Thymus (tissue), 11 donors: ENCODE results near the gene CRACR2B. TPM values are rescaled to one million over a fixed set of nuclear protein-coding genes. Genes with fewer than 3 reads are reported as not detected.

Source experiments
- DNase-seq, 9 donors: peaks; one replicate each; pipeline ENCODE4 v3.0.0-alpha.2; 2013; ENCODE audit warnings: low spot score in 9 of 9, low read depth in 6 of 9, missing footprints in 1 of 9
- H3K27ac ChIP-seq, 2 donors: one replicate each; pipeline ENCODE4 v1.5.1; 2013; ENCODE audit warnings: control low read depth in 1 of 2, low read depth in 1 of 2, low read length in 1 of 2, mild to moderate bottlenecking in 1 of 2, moderate library complexity in 1 of 2
- H3K27me3 ChIP-seq, 2 donors: one replicate each; pipeline ENCODE4 v1.5.1; 2013; ENCODE audit warnings: low read length in 1 of 2; ENCODE audit not compliant: control insufficient read depth in 2 of 2, insufficient read depth in 1 of 2
- H3K36me3 ChIP-seq, 2 donors: one replicate each; pipeline ENCODE4 v1.5.1; 2013; ENCODE audit warnings: low read length in 1 of 2, mild to moderate bottlenecking in 1 of 2, moderate library complexity in 1 of 2; ENCODE audit not compliant: control insufficient read depth in 2 of 2, insufficient read depth in 2 of 2
- H3K4me1 ChIP-seq, 2 donors: one replicate each; pipeline ENCODE4 v1.5.1; 2013; ENCODE audit warnings: low read length in 2 of 2; ENCODE audit not compliant: control insufficient read depth in 2 of 2, insufficient read depth in 2 of 2
- H3K4me3 ChIP-seq, 2 donors: one replicate each; pipeline ENCODE4 v1.5.1; 2013; ENCODE audit warnings: low read length in 2 of 2, control low read depth in 1 of 2, mild to moderate bottlenecking in 1 of 2
- H3K9me3 ChIP-seq, 2 donors: one replicate each; pipeline ENCODE4 v1.5.1; 2013; ENCODE audit warnings: low read length in 1 of 2, mild to moderate bottlenecking in 1 of 2; ENCODE audit not compliant: control insufficient read depth in 2 of 2, insufficient read depth in 1 of 2
- WGBS: extraction: QIAGEN DNeasy Blood & Tissue Kit; methylation state at CpG from one replicate; pipeline ENCODE4 v1.1.7; 2013; 5-methylcytosine and 5-hydroxymethylcytosine counted together
- polyA plus RNA-seq: library from polyadenylated mRNA; stranded (reverse); fragments of 200-250 nt; gene quantifications from one replicate; pipeline ENCODE4 v1.2.3, GENCODE V29; 2013
- total RNA-seq: library from RNA; stranded (reverse); fragments of 120-200 nt; gene quantifications from one replicate; pipeline ENCODE4 v1.2.4, GENCODE V29; 2013
- donor health status: healthy.

The CRACR2B gene
- total and polyA plus RNA-seq, 2 donors: 0.57 to 6.2 TPM

DNA sequence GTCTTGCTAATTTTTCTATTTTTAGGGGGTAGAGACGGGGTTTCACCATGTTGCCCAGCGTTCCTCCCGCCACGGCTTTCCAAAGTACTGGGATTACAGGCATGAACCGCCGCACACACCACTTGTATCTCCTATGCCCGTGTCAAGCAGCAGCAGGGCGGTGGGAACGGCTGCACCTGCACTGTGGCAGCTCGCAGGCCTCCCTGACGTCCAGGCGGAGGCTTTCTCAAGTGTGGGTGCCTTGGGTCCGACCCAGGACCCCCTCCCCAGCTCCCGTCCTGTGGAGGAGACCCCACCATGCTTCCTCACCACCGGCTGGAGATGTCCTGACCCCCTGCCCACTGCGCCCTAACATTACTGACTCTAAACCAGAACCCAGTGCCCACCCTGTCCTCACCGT lies 40.7 kb downstream of the CRACR2B start:
- H3K27me3 ChIP-seq: no peaks in the 10 kb centered on the region
- DNase-seq: no peak
- no peaks in the 10 kb centered on the region for H3K4me1 ChIP-seq
- no peak overlapping the region for H3K27ac ChIP-seq
- H3K9me3 ChIP-seq: no peaks in the 10 kb centered on the region
- H3K36me3 ChIP-seq: peaks cover 0 to 11% of the 10 kb centered on the region in 2 donors
- no peak overlapping the region for H3K4me3 ChIP-seq
- whole genome bisulfite sequencing: 96% methylated on average over 17 of the region's 17 CpGs

- H3K36me3 ChIP-seq: peaks cover 0 to 15% of the 10 kb centered on the region in 2 donors
- no peaks in the 10 kb centered on the region for H3K27me3 ChIP-seq
- H3K4me1 ChIP-seq: no peaks in the 10 kb centered on the region
- no peak overlapping the region for H3K27ac ChIP-seq
- no peaks in the 10 kb centered on the region for H3K9me3 ChIP-seq
- DNase-seq: no peak
- H3K4me3 ChIP-seq: no peak overlapping the region
- WGBS: 95% methylated on average over 12 of the region's 12 CpGs
Observed at GRCh38 chr11:868802-869201, 41.1 kb downstream of the CRACR2B start.

DNA sequence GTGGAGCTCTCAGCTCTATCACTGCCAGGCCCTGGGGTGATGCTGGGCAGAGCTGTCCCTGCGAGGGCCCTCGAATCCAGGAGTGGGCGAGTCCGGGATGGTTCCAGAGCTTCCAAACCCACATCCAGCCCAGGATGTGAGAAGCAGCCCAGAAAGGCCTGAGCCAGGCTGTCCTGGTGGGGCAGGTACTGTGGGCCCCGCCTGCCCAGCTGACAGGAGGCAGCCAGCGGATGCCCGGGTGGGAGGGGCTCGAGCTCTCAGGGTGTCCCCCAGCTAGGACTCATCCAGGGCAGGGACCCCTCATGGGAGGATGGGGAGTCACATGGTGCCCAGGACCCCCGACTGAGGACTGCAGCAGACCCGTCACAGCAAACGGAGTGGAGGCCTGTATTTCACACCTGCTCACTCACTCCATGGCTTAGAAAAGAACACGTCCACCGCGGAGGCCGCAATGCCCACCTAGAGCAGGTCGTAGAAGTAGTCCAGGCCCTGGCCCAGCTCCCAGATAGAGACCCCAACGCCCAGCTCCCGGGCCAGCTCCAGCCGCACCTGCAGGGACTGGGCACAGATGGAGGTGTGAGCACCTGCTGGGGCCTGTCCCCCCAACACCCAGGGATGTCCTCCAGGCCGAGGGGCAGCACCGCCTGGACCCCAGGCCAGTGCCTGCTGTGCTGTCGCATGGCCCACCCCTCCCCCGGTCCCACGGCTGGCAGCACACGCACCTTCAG lies 41.8 kb downstream of the CRACR2B start:
- Histone ChIP-seq H3K27me3 (no peaks in the 10 kb centered on the region), H3K4me3 (no peak overlapping the region), H3K4me1 (no peaks in the 10 kb centered on the region), H3K36me3 (peaks cover 2 to 18% of the 10 kb centered on the region in 2 donors), H3K27ac (no peak overlapping the region), H3K9me3 (no peaks in the 10 kb centered on the region)
- 96% methylated on average over 25 of the region's 25 CpGs for WGBS
- DNase-seq: no peak

- Histone ChIP-seq H3K36me3 (peaks cover 6 to 23% of the 10 kb centered on the region in 2 donors), H3K4me1 (no peaks in the 10 kb centered on the region), H3K27me3 (no peaks in the 10 kb centered on the region), H3K4me3 (no peak overlapping the region), H3K9me3 (no peaks in the 10 kb centered on the region), H3K27ac (no peak overlapping the region)
- 96% methylated on average over 8 of the region's 8 CpGs for WGBS
- no peak for DNase-seq
Observed at GRCh38 chr11:870127-870413, 42.4 kb downstream of the CRACR2B start.

GRCh38 chr11:870418-870817 lies 42.7 kb downstream of the CRACR2B start:
- 97% methylated on average over 8 of the region's 8 CpGs for WGBS
- H3K36me3 ChIP-seq: peaks cover 8 to 23% of the 10 kb centered on the region in 2 donors

GRCh38 chr11:871472-871871 lies 43.8 kb downstream of the CRACR2B start:
- H3K4me3 ChIP-seq: no peak overlapping the region
- no peak overlapping the region for H3K27ac ChIP-seq
- no peaks in the 10 kb centered on the region for H3K4me1 ChIP-seq
- no peak for DNase-seq
- peaks cover 11 to 23% of the 10 kb centered on the region in 2 donors for H3K36me3 ChIP-seq
- no peaks in the 10 kb centered on the region for H3K27me3 ChIP-seq
- H3K9me3 ChIP-seq: no peaks in the 10 kb centered on the region
- 86% methylated on average over 9 of the region's 9 CpGs for WGBS

More at GRCh38 chr11:870418-870817, 42.7 kb downstream of the CRACR2B start:
- no peaks in the 10 kb centered on the region for H3K27me3 ChIP-seq
- no peaks in the 10 kb centered on the region for H3K4me1 ChIP-seq
- no peaks in the 10 kb centered on the region for H3K9me3 ChIP-seq
- H3K4me3 ChIP-seq: no peak overlapping the region
- no peak overlapping the region for H3K27ac ChIP-seq
- DNase-seq: no peak

DNA sequence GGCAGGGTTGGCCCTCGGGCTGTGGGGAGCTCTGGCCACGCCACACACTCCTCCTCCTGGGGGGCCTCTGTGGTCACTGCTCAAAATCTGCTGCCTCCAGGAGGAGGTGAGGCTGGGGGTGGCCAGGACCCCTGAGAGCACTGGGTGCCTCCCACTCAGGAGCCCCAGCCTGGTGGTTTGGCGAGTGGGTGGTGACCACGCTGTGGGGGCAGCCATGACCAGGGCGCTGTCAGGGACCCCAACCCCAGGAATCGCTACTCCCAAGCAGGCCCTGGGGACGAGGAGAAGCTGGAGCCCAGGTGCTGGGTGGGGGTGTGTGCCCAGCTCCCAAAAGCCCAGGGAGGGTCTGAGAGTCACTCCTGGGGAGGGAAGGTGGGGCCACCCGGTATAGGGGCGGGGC lies 45.1 kb downstream of the CRACR2B start:
- H3K4me3 ChIP-seq: no peak overlapping the region
- DNase-seq: no peak
- no peaks in the 10 kb centered on the region for H3K4me1 ChIP-seq
- H3K27me3 ChIP-seq: no peaks in the 10 kb centered on the region
- WGBS: 99% methylated on average over 9 of the region's 9 CpGs
- no peaks in the 10 kb centered on the region for H3K9me3 ChIP-seq
- peaks cover 11 to 23% of the 10 kb centered on the region in 2 donors for H3K36me3 ChIP-seq
- no peak overlapping the region for H3K27ac ChIP-seq

DNA sequence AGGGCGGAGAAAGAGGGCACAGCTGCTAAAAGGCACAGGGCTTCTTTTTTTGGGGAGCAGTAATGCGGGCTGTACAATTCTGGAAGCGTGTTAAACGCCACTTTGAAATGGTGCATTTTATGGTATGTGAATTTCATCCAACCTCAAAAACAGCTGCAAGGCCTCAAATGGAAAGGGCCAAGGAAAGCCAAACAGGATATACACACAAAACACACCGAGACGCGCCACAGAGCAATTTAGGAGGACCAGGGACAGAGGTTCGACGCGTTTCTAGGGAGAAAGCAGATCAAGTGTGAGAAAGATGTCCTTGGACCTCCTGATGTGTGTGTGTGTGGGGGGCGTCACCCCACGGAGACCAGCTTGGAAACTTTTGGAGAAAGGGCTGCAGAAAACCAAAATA lies 46.0 kb downstream of the CRACR2B start:
- Histone ChIP-seq H3K4me1 (no peaks in the 10 kb centered on the region), H3K27ac (no peak overlapping the region), H3K36me3 (peaks cover 13 to 20% of the 10 kb centered on the region in 2 donors), H3K9me3 (no peaks in the 10 kb centered on the region), H3K4me3 (no peak overlapping the region), H3K27me3 (no peaks in the 10 kb centered on the region)
- no peak for DNase-seq
- 84% methylated on average over 12 of the region's 12 CpGs for WGBS

GRCh38 chr11:875203-875602 lies 47.5 kb downstream of the CRACR2B start:
- 98% methylated on average over 16 of the region's 16 CpGs for WGBS
- DNase-seq: no peak
- Histone ChIP-seq H3K9me3 (no peaks in the 10 kb centered on the region), H3K36me3 (peaks cover 15 to 17% of the 10 kb centered on the region in 2 donors), H3K4me1 (no peaks in the 10 kb centered on the region), H3K4me3 (no peak overlapping the region), H3K27ac (no peak overlapping the region), H3K27me3 (no peaks in the 10 kb centered on the region)
